Skin epidermis (tissue), 12 donors: Measurements from ENCODE around the gene JOSD2.
"Not testable (repeated sequence)": the region's sequence is repeated elsewhere in the genome, so short reads cannot be mapped to it uniquely, and the experiment has no call there.

Experiments
- H3K27ac ChIP-seq, 21 experiments: fragments of 200-600 bp; sonication (generic) in 11 of 21; one replicate each; pipeline ENCODE4 v1.5.0; 2020; ENCODE audit warnings: mild to moderate bottlenecking in 3 of 21, inconsistent platforms in 2 of 21, moderate library complexity in 2 of 21
- H3K4me3 ChIP-seq, 7 experiments: fragments of 200-600 bp; sonication (generic) in 2 of 7; one replicate each; pipeline ENCODE4 v1.5.0; 2020; ENCODE audit warnings: inconsistent platforms in 2 of 7, mild to moderate bottlenecking in 2 of 7, moderate library complexity in 1 of 7

The JOSD2 gene

GRCh38 chr19:50481351-50482149 lies 29.4 kb downstream of the JOSD2 start:
- no peak overlapping the region for H3K27ac ChIP-seq
- H3K4me3 ChIP-seq: no peak overlapping the region

DNA sequence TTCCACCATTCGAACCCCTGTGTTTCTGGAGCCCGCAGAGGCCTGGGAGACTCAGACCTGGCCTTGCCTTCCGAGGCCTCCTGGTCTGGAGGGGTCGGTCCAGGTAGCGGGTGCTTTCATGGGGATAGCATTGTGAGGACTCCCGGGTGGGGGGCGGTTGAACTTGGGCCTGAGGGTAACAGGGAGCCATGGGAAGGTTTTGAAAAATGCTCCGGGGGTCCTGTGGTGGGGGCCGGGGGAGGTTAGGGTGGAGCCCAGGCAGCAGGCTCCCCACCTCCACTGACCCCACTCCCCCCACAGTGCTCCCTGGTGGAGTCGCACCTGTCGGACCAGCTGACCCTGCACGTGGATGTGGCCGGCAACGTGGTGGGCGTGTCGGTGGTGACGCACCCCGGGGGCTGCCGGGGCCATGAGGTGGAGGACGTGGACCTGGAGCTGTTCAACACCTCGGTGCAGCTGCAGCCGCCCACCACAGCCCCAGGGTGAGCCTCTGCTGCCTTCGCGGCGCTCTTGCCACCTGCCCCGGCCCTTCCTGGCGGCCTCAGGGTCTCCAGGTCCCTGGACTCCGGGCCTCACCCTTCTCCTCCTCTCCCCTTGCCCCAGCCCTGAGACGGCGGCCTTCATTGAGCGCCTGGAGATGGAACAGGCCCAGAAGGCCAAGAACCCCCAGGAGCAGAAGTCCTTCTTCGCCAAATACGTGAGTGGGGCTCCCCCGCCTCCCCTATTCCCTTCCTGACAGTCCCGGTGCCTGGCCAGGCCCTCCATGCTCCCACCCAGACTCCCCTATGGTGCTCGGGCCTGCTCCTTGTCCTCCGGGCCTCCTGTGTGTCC lies 30.5 kb downstream of the JOSD2 start:
- H3K27ac ChIP-seq: no peak overlapping the region
- H3K4me3 ChIP-seq: no peak overlapping the region

GRCh38 chr19:50479761-50480251 lies 31.2 kb downstream of the JOSD2 start:
- H3K4me3 ChIP-seq: no peak overlapping the region
- H3K27ac ChIP-seq: no peak overlapping the region

GRCh38 chr19:50478901-50479715 lies 31.9 kb downstream of the JOSD2 start:
- no peak overlapping the region for H3K4me3 ChIP-seq
- no peak overlapping the region for H3K27ac ChIP-seq

GRCh38 chr19:50477751-50478515 lies 33.1 kb downstream of the JOSD2 start:
- H3K4me3 ChIP-seq: no peak overlapping the region
- no peak overlapping the region for H3K27ac ChIP-seq

DNA sequence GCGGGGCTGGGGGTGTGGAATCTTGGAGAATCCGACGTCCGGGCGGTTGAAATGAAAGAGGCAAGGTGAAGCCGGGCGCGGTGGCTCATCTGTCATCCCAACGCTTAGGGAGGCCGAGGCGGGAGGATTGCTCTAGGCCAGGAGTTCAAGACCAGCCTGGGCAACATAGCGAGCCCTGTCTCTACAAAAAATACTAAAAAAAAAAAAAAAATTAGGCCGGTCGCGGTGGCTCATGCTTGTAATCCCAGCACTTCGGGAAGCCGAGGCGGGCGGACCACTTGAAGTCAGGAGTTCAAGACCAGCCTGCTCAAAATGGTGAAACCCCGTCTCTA lies 34.1 kb downstream of the JOSD2 start:
- Histone ChIP-seq H3K4me3 (peak overlapping the region; percentile 53 to 92 (median 72)), H3K27ac (peak overlapping the region in 20 of 21 experiments; percentile 35 to 92 (median 81))

- peak within 1 kb of the TSS; percentile 35 to 92 (median 81) for H3K27ac ChIP-seq
- H3K4me3 ChIP-seq: peak within 1 kb of the TSS; percentile 53 to 92 (median 72)
Measured at GRCh38 chr19:50476224-50476906, 34.6 kb downstream of the JOSD2 start, which contains the start of the genes EMC10 and GARIN5A. Gene EMC10, plus strand, starts transcription at chr19:50476507. Its CDS starts 38 bp downstream, at chr19:50476545. Gene GARIN5A, minus strand, starts transcription at chr19:50476848. Its CDS starts 460 bp downstream, at chr19:50476388.

DNA sequence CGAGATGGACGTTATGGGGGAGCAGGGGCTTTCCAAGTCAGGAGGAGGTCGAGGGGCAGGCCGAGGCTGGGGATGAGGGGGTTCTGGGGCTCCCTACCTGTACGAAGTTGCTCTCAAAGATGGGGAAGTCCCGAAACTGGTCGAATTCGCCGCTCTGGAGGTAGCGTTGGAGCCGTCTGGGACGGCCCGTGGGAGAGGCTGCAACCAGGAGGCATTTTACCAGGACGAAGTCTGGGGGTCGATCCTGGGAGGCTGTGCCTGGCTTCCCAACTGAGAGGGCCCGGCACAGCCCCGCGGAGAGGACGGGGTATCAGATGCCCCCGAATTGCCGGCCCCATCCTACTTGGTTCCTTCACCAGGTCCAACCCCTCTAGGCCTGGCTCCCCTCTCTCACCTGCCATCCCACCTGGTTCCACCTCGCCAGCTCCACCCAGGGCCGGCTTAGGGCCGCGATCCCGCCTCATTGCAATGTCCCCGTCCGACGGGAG lies 35.2 kb downstream of the JOSD2 start:
- H3K4me3 ChIP-seq: peak overlapping the region in 4 of 7 experiments; percentile 66 to 78 (median 74)

GRCh38 chr19:50475101-50475568 lies 35.9 kb downstream of the JOSD2 start:
- no peak overlapping the region for H3K27ac ChIP-seq
- H3K4me3 ChIP-seq: no peak overlapping the region

More for the DNA sequence above, 35.2 kb downstream of the JOSD2 start:
- peak overlapping the region in 3 of 21 experiments; percentile 36 to 89 (median 83) for H3K27ac ChIP-seq

- not testable (repeated sequence) for H3K27ac ChIP-seq, H3K4me3 ChIP-seq
Measured at GRCh38 chr19:50473336-50473735, 37.7 kb downstream of the JOSD2 start.

- Histone ChIP-seq H3K27ac (no peak overlapping the region), H3K4me3 (no peak overlapping the region)
Measured at GRCh38 chr19:50468818-50469217, 42.2 kb downstream of the JOSD2 start.

DNA sequence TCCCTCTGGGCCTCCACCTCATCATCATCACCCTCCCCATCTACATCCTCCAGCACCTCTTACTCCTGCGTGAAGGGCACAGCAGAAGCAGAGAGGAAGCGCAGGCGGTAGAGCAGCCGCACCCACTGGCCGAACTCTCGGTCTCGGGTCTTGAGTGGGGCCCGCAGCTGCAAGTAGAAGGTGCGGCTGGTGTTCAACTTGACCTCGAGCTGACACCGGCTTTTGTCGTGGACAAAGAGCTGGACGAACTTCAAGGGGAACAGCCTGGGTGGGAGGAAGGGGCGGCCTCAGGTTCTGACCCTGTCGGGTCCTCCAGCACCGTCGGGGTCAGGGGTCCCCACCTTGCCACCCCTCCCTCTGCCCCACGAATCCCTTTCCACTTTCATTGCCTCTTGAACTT lies 43.4 kb downstream of the JOSD2 start:
- H3K27ac ChIP-seq: no peak overlapping the region
- H3K4me3 ChIP-seq: no peak overlapping the region

GRCh38 chr19:50466706-50467039 lies 44.3 kb downstream of the JOSD2 start:
- Histone ChIP-seq H3K4me3 (no peak overlapping the region), H3K27ac (no peak overlapping the region)

- H3K4me3 ChIP-seq: no peak overlapping the region
- no peak overlapping the region for H3K27ac ChIP-seq
Measured at GRCh38 chr19:50465986-50466705, 44.8 kb downstream of the JOSD2 start.

DNA sequence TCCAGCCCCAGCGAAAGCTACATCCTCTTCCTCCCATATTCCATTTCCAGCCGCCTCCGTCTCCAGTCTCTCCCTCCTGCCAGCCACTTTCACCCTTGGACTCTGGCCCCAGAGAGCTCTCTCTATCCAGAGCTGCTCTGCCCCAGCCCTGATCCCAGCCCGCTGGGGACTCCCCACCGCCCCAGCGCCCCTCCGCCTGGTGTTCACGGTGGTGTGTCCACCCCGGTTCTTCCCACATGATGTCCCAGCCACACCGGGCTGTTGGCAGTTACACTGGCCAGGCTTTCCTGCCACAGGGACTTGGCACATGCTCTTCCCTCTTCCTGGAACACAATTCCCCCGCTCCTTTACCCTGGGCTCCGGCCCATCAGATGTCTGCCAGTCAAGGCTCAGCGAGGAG lies 46.0 kb downstream of the JOSD2 start:
- H3K4me3 ChIP-seq: no peak overlapping the region
- H3K27ac ChIP-seq: no peak overlapping the region

GRCh38 chr19:50464348-50464747 lies 46.6 kb downstream of the JOSD2 start:
- H3K4me3 ChIP-seq: no peak overlapping the region
- H3K27ac ChIP-seq: no peak overlapping the region

- H3K27ac ChIP-seq: no peak overlapping the region
- H3K4me3 ChIP-seq: no peak overlapping the region
Measured at GRCh38 chr19:50462970-50463369, 48.0 kb downstream of the JOSD2 start.
